Activated CD8-positive, alpha-beta memory T cell treated with anti-CD3 and anti-CD28 coated beads for 36 hours (primary cell): ENCODE results near the gene KLHDC10. TPM values are rescaled to one million over a fixed set of nuclear protein-coding genes. Genes with fewer than 3 reads are reported as not detected.
"Not testable (repeated sequence)": the region's sequence is repeated elsewhere in the genome, so short reads cannot be mapped to it uniquely, and the experiment has no call there.

Experiments used
- CTCF ChIA-PET: fragments of 350-600 bp; sonication (Branson Sonifier 250); formaldehyde crosslinking; loops from one replicate; lab custom pipeline; 2021; ENCODE audit warnings: antibody characterized with exemption; lab: Charles Lee
- POLR2A ChIA-PET: fragments of 350-600 bp; sonication (Branson Sonifier 250); formaldehyde crosslinking; loops from one replicate; lab custom pipeline; 2021; ENCODE audit warnings: antibody characterized with exemption; lab: Charles Lee
- total RNA-seq, 2 experiments: library from RNA; stranded (reverse); gene quantifications; one replicate each; pipeline ENCODE4 v1.2.3, GENCODE V29; 2021

Gene KLHDC10
- total RNA-seq, 2 experiments from 2014 or later = 17.9 TPM

- POLR2A ChIA-PET = interaction anchor here (0.6 to 0.9 kb wide), 2 partner anchors 20 to 134 kb away, joined by 3 to 4 read pairs; partner anchors contain the start of genes TMEM209 and ZC3HC1
- CTCF ChIA-PET = interaction anchor here (0.7 to 1.8 kb wide), 5 partner anchors 11 to 687 kb away, joined by 3 to 8 read pairs (median 3); no protein-coding TSS in a partner anchor
Measured at GRCh38 chr7:130070861-130071622, 708 bp downstream of the KLHDC10 start.

- POLR2A ChIA-PET = interaction anchor here (0.6 kb wide), 1 partner anchor 334 kb away, joined by 3 read pairs; no protein-coding TSS in a partner anchor
Measured at GRCh38 chr7:130071701-130072622, 1.6 kb downstream of the KLHDC10 start.

GRCh38 chr7:130079846-130080394, 9.6 kb downstream of the KLHDC10 start:
- ChIA-PET POLR2A (no interaction called here), CTCF (no interaction called here)

More at GRCh38 chr7:130071701-130072622, 1.6 kb downstream of the KLHDC10 start:
- CTCF ChIA-PET = interaction anchor here (0.7 to 1.8 kb wide), 7 partner anchors 10 to 687 kb away, joined by 3 to 6 read pairs (median 3); no protein-coding TSS in a partner anchor

- POLR2A ChIA-PET = not testable (repeated sequence)
- CTCF ChIA-PET = interaction anchor here (0.7 to 1.5 kb wide), 2 partner anchors 11 to 12 kb away, joined by 3 to 6 read pairs; no protein-coding TSS in a partner anchor
Measured at GRCh38 chr7:130083497-130083896, 13.2 kb downstream of the KLHDC10 start.

- POLR2A ChIA-PET = no interaction called here
Measured at GRCh38 chr7:130084037-130084875, 13.9 kb downstream of the KLHDC10 start.

GRCh38 chr7:130085235-130085634, 14.9 kb downstream of the KLHDC10 start:
- CTCF ChIA-PET = interaction anchor here (1.5 kb wide), 1 partner anchor 9 kb away, joined by 6 read pairs; no protein-coding TSS in a partner anchor
- POLR2A ChIA-PET = not testable (repeated sequence)

More at GRCh38 chr7:130084037-130084875, 13.9 kb downstream of the KLHDC10 start:
- CTCF ChIA-PET = interaction anchor here (0.7 to 1.5 kb wide), 2 partner anchors 10 to 12 kb away, joined by 3 to 6 read pairs; no protein-coding TSS in a partner anchor

- ChIA-PET CTCF (no interaction called here), POLR2A (no interaction called here)
Measured at GRCh38 chr7:130086938-130087337, 16.6 kb downstream of the KLHDC10 start.

GRCh38 chr7:130087364-130087763, 17.0 kb downstream of the KLHDC10 start:
- CTCF ChIA-PET = interaction anchor here (0.6 kb wide), 1 partner anchor 20 kb away, joined by 4 read pairs; no protein-coding TSS in a partner anchor
- POLR2A ChIA-PET = no interaction called here

- ChIA-PET POLR2A (no interaction called here), CTCF (interaction anchor here (1.1 kb wide), 1 partner anchor 19 kb away, joined by 3 read pairs; no protein-coding TSS in a partner anchor)
Measured at GRCh38 chr7:130090745-130091532, 20.6 kb downstream of the KLHDC10 start.

- ChIA-PET POLR2A (no interaction called here), CTCF (interaction anchor here (0.5 to 1.1 kb wide), 2 partner anchors 20 to 978 kb away, joined by 3 read pairs; no protein-coding TSS in a partner anchor)
Measured at GRCh38 chr7:130091999-130092398, 21.7 kb downstream of the KLHDC10 start.

- ChIA-PET POLR2A (no interaction called here), CTCF (interaction anchor here (0.5 kb wide), 1 partner anchor 977 kb away, joined by 3 read pairs; no protein-coding TSS in a partner anchor)
Measured at GRCh38 chr7:130092598-130092997, 22.3 kb downstream of the KLHDC10 start.

- POLR2A ChIA-PET = no interaction called here
- CTCF ChIA-PET = interaction anchor here (1.3 kb wide), 1 partner anchor 12 kb away, joined by 3 read pairs; no protein-coding TSS in a partner anchor
Measured at GRCh38 chr7:130095812-130096211, 25.5 kb downstream of the KLHDC10 start.

- ChIA-PET POLR2A (no interaction called here), CTCF (interaction anchor here (1.3 kb wide), 1 partner anchor 12 kb away, joined by 3 read pairs; no protein-coding TSS in a partner anchor)
Measured at GRCh38 chr7:130096243-130096827, 26.0 kb downstream of the KLHDC10 start.

GRCh38 chr7:130099331-130099730, 29.0 kb downstream of the KLHDC10 start:
- ChIA-PET POLR2A (no interaction called here), CTCF (no interaction called here)

GRCh38 chr7:130102588-130102987, 32.3 kb downstream of the KLHDC10 start:
- ChIA-PET CTCF (interaction anchor here (0.6 to 1.0 kb wide), 2 partner anchors 13 to 17 kb away, joined by 3 read pairs; no protein-coding TSS in a partner anchor), POLR2A (no interaction called here)

GRCh38 chr7:130107949-130108674, 37.8 kb downstream of the KLHDC10 start:
- POLR2A ChIA-PET = interaction anchor here (0.6 kb wide), 1 partner anchor 13 kb away, joined by 3 read pairs; no protein-coding TSS in a partner anchor
- CTCF ChIA-PET = interaction anchor here (0.6 kb wide), 1 partner anchor 36 kb away, joined by 3 read pairs; no protein-coding TSS in a partner anchor
